ENCODE results near the gene FAN1.

DNA sequence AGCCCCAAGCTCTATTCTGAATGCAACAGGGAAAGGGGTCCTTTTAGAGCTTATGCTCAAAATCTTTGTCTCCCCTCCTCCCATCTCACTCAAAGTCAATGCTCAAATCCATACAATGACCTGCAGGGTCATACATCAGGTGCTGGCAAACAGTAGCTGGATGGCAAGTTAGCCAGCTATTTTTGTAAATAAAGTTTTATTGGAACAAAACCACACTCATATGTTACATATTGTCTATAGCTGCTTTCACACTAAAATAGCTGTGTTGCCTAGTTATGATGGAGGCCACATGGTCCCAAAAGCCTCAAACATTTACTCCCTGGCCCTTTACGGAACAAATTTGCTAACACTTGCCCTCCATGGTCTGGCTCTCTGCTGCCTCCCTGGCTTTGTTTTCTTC, 1.8 kb upstream of the FAN1 start:
- TF ChIP-seq, protein P1, sequence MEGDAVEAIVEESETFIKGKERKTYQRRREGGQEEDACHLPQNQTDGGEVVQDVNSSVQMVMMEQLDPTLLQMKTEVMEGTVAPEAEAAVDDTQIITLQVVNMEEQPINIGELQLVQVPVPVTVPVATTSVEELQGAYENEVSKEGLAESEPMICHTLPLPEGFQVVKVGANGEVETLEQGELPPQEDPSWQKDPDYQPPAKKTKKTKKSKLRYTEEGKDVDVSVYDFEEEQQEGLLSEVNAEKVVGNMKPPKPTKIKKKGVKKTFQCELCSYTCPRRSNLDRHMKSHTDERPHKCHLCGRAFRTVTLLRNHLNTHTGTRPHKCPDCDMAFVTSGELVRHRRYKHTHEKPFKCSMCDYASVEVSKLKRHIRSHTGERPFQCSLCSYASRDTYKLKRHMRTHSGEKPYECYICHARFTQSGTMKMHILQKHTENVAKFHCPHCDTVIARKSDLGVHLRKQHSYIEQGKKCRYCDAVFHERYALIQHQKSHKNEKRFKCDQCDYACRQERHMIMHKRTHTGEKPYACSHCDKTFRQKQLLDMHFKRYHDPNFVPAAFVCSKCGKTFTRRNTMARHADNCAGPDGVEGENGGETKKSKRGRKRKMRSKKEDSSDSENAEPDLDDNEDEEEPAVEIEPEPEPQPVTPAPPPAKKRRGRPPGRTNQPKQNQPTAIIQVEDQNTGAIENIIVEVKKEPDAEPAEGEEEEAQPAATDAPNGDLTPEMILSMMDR (IDR thresholded peaks at IDR 0.05): no peak
- TF ChIP-seq ZFX (IDR thresholded peaks at IDR 0.05; ENCODE audit: borderline replicate concordance): no peak

Measured in 22Rv1 (cell line).